ENCODE data around the gene CLSTN2. TPM values are rescaled to one million over a fixed set of nuclear protein-coding genes. Genes with fewer than 3 reads are reported as not detected.

Gene CLSTN2
- total RNA-seq, 1 donor from 2014 or later, result 80.9 TPM

GRCh38 chr3:140176526-140176925 lies 241.5 kb downstream of the CLSTN2 start:
- FAIRE-seq, result no peak
- Histone ChIP-seq H3K36me3 (ENCODE audit: insufficient read depth, low read length) (no peaks in the 10 kb centered on the region), H3K27me3 (ENCODE audit: insufficient read depth, low read length) (no peaks in the 10 kb centered on the region), H3K4me2 (ENCODE audit: low read length) (peak overlapping the region; percentile 38), H3K9ac (ENCODE audit: low read length) (no peak overlapping the region), H3K4me3 (ENCODE audit: insufficient read depth, low read depth, low read length) (no peak overlapping the region), H2AFZ (ENCODE audit: low read depth, low read length) (no peak overlapping the region), H3K9me3 (ENCODE audit: insufficient read depth, low read depth, low read length) (no peaks in the 10 kb centered on the region), H3K79me2 (ENCODE audit: insufficient read depth, low read length) (no peaks in the 10 kb centered on the region), H4K20me1 (ENCODE audit: insufficient read depth, low read length) (no peaks in the 10 kb centered on the region), H3K27ac (ENCODE audit: low read depth, low read length) (peak overlapping the region; percentile 8), H3K4me1 (ENCODE audit: insufficient read depth, low read length) (peaks cover 9% of the 10 kb centered on the region)
- no peak overlapping the region for H3K27ac Mint-ChIP-seq (ENCODE audit: unreplicated experiment)
- peaks cover 12% of the 10 kb centered on the region for H3K4me1 Mint-ChIP-seq (ENCODE audit: low read depth, unreplicated experiment)
- DNase-seq (ENCODE audit: low read depth), result peak; percentile 64
- H3K9me3 Mint-ChIP-seq (ENCODE audit: unreplicated experiment), result peaks cover 3% of the 10 kb centered on the region
- peaks cover 4% of the 10 kb centered on the region for H3K36me3 Mint-ChIP-seq (ENCODE audit: low read depth, unreplicated experiment)
- no peak for TF ChIP-seq CTCF (IDR thresholded peaks at IDR 0.05; ENCODE audit: insufficient read depth, low read depth, low read length)
- no peak for TF ChIP-seq EZH2 (IDR thresholded peaks at IDR 0.05; ENCODE audit: insufficient read depth, low read length)
- H3K4me3 Mint-ChIP-seq (ENCODE audit: unreplicated experiment), result no peak overlapping the region
- peaks cover 3% of the 10 kb centered on the region for H3K27me3 Mint-ChIP-seq (ENCODE audit: low read depth, unreplicated experiment)

GRCh38 chr3:140177943-140178342 lies 243.0 kb downstream of the CLSTN2 start:
- no peak overlapping the region for H2AFZ ChIP-seq (ENCODE audit: low read depth, low read length)
- DNase-seq (ENCODE audit: low read depth), result no peak
- FAIRE-seq, result no peak
- H3K9me3 ChIP-seq (ENCODE audit: insufficient read depth, low read depth, low read length), result no peaks in the 10 kb centered on the region
- peaks cover 9% of the 10 kb centered on the region for H3K4me1 ChIP-seq (ENCODE audit: insufficient read depth, low read length)
- TF ChIP-seq CTCF (IDR thresholded peaks at IDR 0.05; ENCODE audit: insufficient read depth, low read depth, low read length) (no peak), EZH2 (IDR thresholded peaks at IDR 0.05; ENCODE audit: insufficient read depth, low read length) (no peak)
- H3K9me3 Mint-ChIP-seq (ENCODE audit: unreplicated experiment), result peaks cover 3% of the 10 kb centered on the region
- no peaks in the 10 kb centered on the region for H3K79me2 ChIP-seq (ENCODE audit: insufficient read depth, low read length)
- H4K20me1 ChIP-seq (ENCODE audit: insufficient read depth, low read length), result no peaks in the 10 kb centered on the region
- H3K27ac Mint-ChIP-seq (ENCODE audit: unreplicated experiment), result no peak overlapping the region
- peaks cover 8% of the 10 kb centered on the region for H3K36me3 Mint-ChIP-seq (ENCODE audit: low read depth, unreplicated experiment)
- no peak overlapping the region for H3K27ac ChIP-seq (ENCODE audit: low read depth, low read length)
- H3K36me3 ChIP-seq (ENCODE audit: insufficient read depth, low read length), result no peaks in the 10 kb centered on the region
- no peaks in the 10 kb centered on the region for H3K27me3 ChIP-seq (ENCODE audit: insufficient read depth, low read length)
- H3K4me2 ChIP-seq (ENCODE audit: low read length), result no peak overlapping the region
- H3K4me1 Mint-ChIP-seq (ENCODE audit: low read depth, unreplicated experiment), result peaks cover 12% of the 10 kb centered on the region
- H3K9ac ChIP-seq (ENCODE audit: low read length), result no peak overlapping the region
- H3K27me3 Mint-ChIP-seq (ENCODE audit: low read depth, unreplicated experiment), result peaks cover 3% of the 10 kb centered on the region
- no peak overlapping the region for H3K4me3 Mint-ChIP-seq (ENCODE audit: unreplicated experiment)
- H3K4me3 ChIP-seq (ENCODE audit: insufficient read depth, low read depth, low read length), result no peak overlapping the region

DNA sequence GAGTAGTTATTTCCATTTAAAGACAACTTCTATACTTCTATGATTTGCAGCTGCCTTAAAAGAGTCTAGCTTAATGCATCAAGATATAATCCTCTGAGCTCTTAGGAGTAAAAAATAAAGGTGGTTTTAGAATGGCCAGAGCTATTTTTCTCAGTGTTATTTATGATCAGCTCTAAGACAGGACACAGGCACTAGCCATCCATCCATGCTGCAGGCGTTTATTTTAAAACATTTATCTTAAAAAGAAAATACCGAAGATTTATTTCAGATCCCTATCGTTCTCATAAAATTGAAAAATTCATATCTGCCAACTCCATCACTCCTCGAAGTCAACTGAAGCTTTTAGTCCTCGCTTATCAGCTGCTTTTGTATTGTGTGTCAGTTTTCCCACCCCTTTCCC lies 243.5 kb downstream of the CLSTN2 start:
- Histone ChIP-seq H3K4me2 (ENCODE audit: low read length) (no peak overlapping the region), H3K4me1 (ENCODE audit: insufficient read depth, low read length) (peaks cover 9% of the 10 kb centered on the region), H3K9ac (ENCODE audit: low read length) (no peak overlapping the region), H3K36me3 (ENCODE audit: insufficient read depth, low read length) (no peaks in the 10 kb centered on the region), H3K79me2 (ENCODE audit: insufficient read depth, low read length) (no peaks in the 10 kb centered on the region), H3K4me3 (ENCODE audit: insufficient read depth, low read depth, low read length) (no peak overlapping the region), H3K27me3 (ENCODE audit: insufficient read depth, low read length) (no peaks in the 10 kb centered on the region), H4K20me1 (ENCODE audit: insufficient read depth, low read length) (no peaks in the 10 kb centered on the region), H3K27ac (ENCODE audit: low read depth, low read length) (no peak overlapping the region), H3K9me3 (ENCODE audit: insufficient read depth, low read depth, low read length) (no peaks in the 10 kb centered on the region), H2AFZ (ENCODE audit: low read depth, low read length) (no peak overlapping the region)
- H3K4me3 Mint-ChIP-seq (ENCODE audit: unreplicated experiment), result no peak overlapping the region
- TF ChIP-seq CTCF (IDR thresholded peaks at IDR 0.05; ENCODE audit: insufficient read depth, low read depth, low read length) (no peak), EZH2 (IDR thresholded peaks at IDR 0.05; ENCODE audit: insufficient read depth, low read length) (no peak)
- H3K27ac Mint-ChIP-seq (ENCODE audit: unreplicated experiment), result no peak overlapping the region
- H3K4me1 Mint-ChIP-seq (ENCODE audit: low read depth, unreplicated experiment), result peaks cover 12% of the 10 kb centered on the region
- peaks cover 3% of the 10 kb centered on the region for H3K9me3 Mint-ChIP-seq (ENCODE audit: unreplicated experiment)
- FAIRE-seq (no peak), DNase-seq (ENCODE audit: low read depth) (no peak)
- H3K27me3 Mint-ChIP-seq (ENCODE audit: low read depth, unreplicated experiment), result peaks cover 3% of the 10 kb centered on the region
- peaks cover 8% of the 10 kb centered on the region for H3K36me3 Mint-ChIP-seq (ENCODE audit: low read depth, unreplicated experiment)
